Measurements from ENCODE around the gene CAPN8.

GRCh38 chr1:223525546-223525945, 140.0 kb downstream of the CAPN8 start:
- no peak for TF ChIP-seq POLR2A (IDR thresholded peaks at IDR 0.05; ENCODE audit: low read depth, low read length)
- TF ChIP-seq POLR2AphosphoS5 (IDR thresholded peaks at IDR 0.05; ENCODE audit: low read depth, low read length), result no peak
- no peak for TF ChIP-seq TAF1 (IDR thresholded peaks at IDR 0.05; ENCODE audit: borderline replicate concordance, low read depth, low read length)
